Vagina (tissue), 2 donors: ENCODE measurements around the gene COL25A1. TPM values are rescaled to one million over a fixed set of nuclear protein-coding genes. Genes with fewer than 3 reads are reported as not detected.

ENCODE experiments used
- DNase-seq, 2 donors: peaks; one replicate each; pipeline ENCODE4 v3.0.0-alpha.2; 2017; ENCODE audit errors: extremely low spot score in 2 of 2
- H3K27ac ChIP-seq: fragments of 200-600 bp; sonication (generic); one replicate; pipeline ENCODE4 v1.5.1; 2019
- H3K27me3 ChIP-seq: fragments of 200-600 bp; sonication (generic); one replicate; pipeline ENCODE4 v1.5.1; 2019
- H3K36me3 ChIP-seq, 2 donors: fragments of 200-600 bp; sonication (generic); one replicate each; pipeline ENCODE4 v1.5.1; 2017 to 2019
- H3K4me1 ChIP-seq: fragments of 200-600 bp; sonication (generic); one replicate; pipeline ENCODE4 v1.5.1; 2019
- H3K4me3 ChIP-seq, 2 donors: fragments of 200-600 bp; sonication (generic); 1 replicate in 1 of 2; 2 replicates in 1 of 2; pipeline ENCODE4 v1.5.1; 2016 to 2019
- H3K9me3 ChIP-seq: fragments of 200-600 bp; sonication (generic); one replicate; pipeline ENCODE4 v1.5.1; 2019
- CTCF ChIP-seq, 3 experiments: fragments of 450-650 bp in 2 of 3; fragments of 200-600 bp in 1 of 3; sonication (generic) in 1 of 3; IDR thresholded peaks; one replicate each; pipeline ENCODE4 v1.5.1; 2017 to 2019; ENCODE audit warnings: antibody characterized with exemption in 3 of 3, mild to moderate bottlenecking in 2 of 3, moderate library complexity in 2 of 3
- POLR2A ChIP-seq, 2 donors: fragments of 450-650 bp; IDR thresholded peaks; one replicate each; pipeline ENCODE4 v1.6.1; 2017; ENCODE audit warnings: antibody characterized with exemption in 2 of 2, mild to moderate bottlenecking in 2 of 2, moderate library complexity in 2 of 2
- POLR2AphosphoS5 ChIP-seq, 2 donors: sonication (generic); formaldehyde crosslinking; IDR thresholded peaks; one replicate each; pipeline ENCODE4 v1.9.0; 2017; ENCODE audit warnings: antibody characterized with exemption in 2 of 2, mild to moderate bottlenecking in 2 of 2, low read depth in 1 of 2; ENCODE audit not compliant: insufficient read depth in 1 of 2
- intact Hi-C: fragments of 100-400 bp; cut with DNase I; formaldehyde crosslinking; loops from one replicate; pipeline ENCODE4 v1.15.1; 2023
- total RNA-seq: library from RNA; depleted of rRNA; stranded (reverse); fragments of >200 nt; gene quantifications from one replicate; pipeline ENCODE4 v1.2.3, GENCODE V29; 2016

Gene COL25A1
- total RNA-seq, 1 donor from 2014 or later, result 0.49 TPM

DNA sequence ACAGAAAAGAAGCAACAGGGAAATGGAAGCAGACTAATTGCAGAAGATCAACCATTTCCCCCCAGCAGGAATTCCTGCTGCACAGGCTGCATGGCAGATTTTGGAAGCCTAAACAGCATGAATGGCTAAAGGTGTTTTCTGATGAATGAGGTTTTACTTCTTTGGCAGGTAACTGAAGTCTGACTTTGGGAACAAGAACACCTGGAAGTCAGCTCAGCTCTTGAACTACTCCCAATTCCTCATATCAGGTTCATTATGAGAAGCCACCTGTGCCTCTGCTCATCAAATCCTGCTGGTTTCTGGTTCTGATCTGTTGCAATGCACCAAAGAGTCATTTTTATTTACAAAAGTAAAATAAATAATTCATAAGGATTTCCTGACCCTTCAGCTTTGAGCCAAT is 139.0 kb downstream of the COL25A1 start:
- Histone ChIP-seq H3K27me3 (no peaks in the 10 kb centered on the region), H3K27ac (no peak overlapping the region), H3K9me3 (no peaks in the 10 kb centered on the region), H3K36me3 (no peaks in the 10 kb centered on the region), H3K4me3 (no peak overlapping the region), H3K4me1 (no peaks in the 10 kb centered on the region)
- DNase-seq, result no peak
- intact Hi-C loops, result no loop called here
- TF ChIP-seq POLR2AphosphoS5 (IDR thresholded peaks at IDR 0.05; ENCODE audit: insufficient read depth in 1 of 2, low read depth in 1 of 2), result no peak
- TF ChIP-seq CTCF (IDR thresholded peaks at IDR 0.05), result no peak
- TF ChIP-seq POLR2A (IDR thresholded peaks at IDR 0.05), result no peak

- H3K36me3 ChIP-seq, result no peaks in the 10 kb centered on the region
- DNase-seq, result no peak
- H3K4me1 ChIP-seq, result no peaks in the 10 kb centered on the region
- H3K4me3 ChIP-seq, result no peak overlapping the region
- no peak overlapping the region for H3K27ac ChIP-seq
- TF ChIP-seq CTCF (IDR thresholded peaks at IDR 0.05) (no peak), POLR2A (IDR thresholded peaks at IDR 0.05) (no peak), POLR2AphosphoS5 (IDR thresholded peaks at IDR 0.05; ENCODE audit: insufficient read depth in 1 of 2, low read depth in 1 of 2) (no peak)
- H3K27me3 ChIP-seq, result no peaks in the 10 kb centered on the region
- intact Hi-C loops, result no loop called here
- H3K9me3 ChIP-seq, result no peaks in the 10 kb centered on the region
These were observed 139.7 kb downstream of the COL25A1 start for GRCh38 chr4:109162759-109163158.

GRCh38 chr4:109160494-109160893 is 142.0 kb downstream of the COL25A1 start:
- Histone ChIP-seq H3K27me3 (no peaks in the 10 kb centered on the region), H3K9me3 (no peaks in the 10 kb centered on the region), H3K4me1 (no peaks in the 10 kb centered on the region), H3K36me3 (no peaks in the 10 kb centered on the region), H3K4me3 (no peak overlapping the region), H3K27ac (no peak overlapping the region)
- no peak for DNase-seq
- intact Hi-C loops, result no loop called here
- TF ChIP-seq POLR2A (IDR thresholded peaks at IDR 0.05), result no peak
- TF ChIP-seq POLR2AphosphoS5 (IDR thresholded peaks at IDR 0.05; ENCODE audit: insufficient read depth in 1 of 2, low read depth in 1 of 2), result no peak
- no peak for TF ChIP-seq CTCF (IDR thresholded peaks at IDR 0.05)

- no peaks in the 10 kb centered on the region for H3K9me3 ChIP-seq
- no peak overlapping the region for H3K27ac ChIP-seq
- intact Hi-C loops, result no loop called here
- H3K27me3 ChIP-seq, result no peaks in the 10 kb centered on the region
- H3K36me3 ChIP-seq, result no peaks in the 10 kb centered on the region
- no peaks in the 10 kb centered on the region for H3K4me1 ChIP-seq
- no peak for TF ChIP-seq CTCF (IDR thresholded peaks at IDR 0.05)
- no peak for TF ChIP-seq POLR2AphosphoS5 (IDR thresholded peaks at IDR 0.05; ENCODE audit: insufficient read depth in 1 of 2, low read depth in 1 of 2)
- TF ChIP-seq POLR2A (IDR thresholded peaks at IDR 0.05), result no peak
- no peak overlapping the region for H3K4me3 ChIP-seq
- no peak for DNase-seq
These were observed 144.8 kb downstream of the COL25A1 start for GRCh38 chr4:109157696-109158095.

DNA sequence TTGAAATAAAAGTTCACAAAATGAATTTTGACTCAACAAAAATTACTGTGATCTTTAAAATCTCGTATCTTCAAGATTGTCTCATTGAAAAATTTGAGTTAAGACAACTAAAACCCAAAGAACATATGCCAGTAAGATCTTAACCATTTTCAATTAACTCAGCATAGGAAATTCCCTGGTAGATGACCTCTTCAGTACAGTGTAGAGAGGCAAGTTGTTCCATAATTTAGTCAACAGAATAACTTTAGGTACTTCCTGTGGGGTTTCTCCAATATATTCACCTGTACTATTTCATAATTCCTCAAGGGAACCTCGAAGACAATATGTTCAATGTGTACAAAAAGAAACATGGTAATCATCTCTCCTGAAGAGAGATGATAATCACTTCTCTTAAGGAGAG is 145.3 kb downstream of the COL25A1 start:
- Histone ChIP-seq H3K27ac (no peak overlapping the region), H3K27me3 (no peaks in the 10 kb centered on the region), H3K9me3 (no peaks in the 10 kb centered on the region), H3K36me3 (no peaks in the 10 kb centered on the region), H3K4me3 (no peak overlapping the region), H3K4me1 (no peaks in the 10 kb centered on the region)
- intact Hi-C loops, result no loop called here
- TF ChIP-seq POLR2AphosphoS5 (IDR thresholded peaks at IDR 0.05; ENCODE audit: insufficient read depth in 1 of 2, low read depth in 1 of 2) (no peak), CTCF (IDR thresholded peaks at IDR 0.05) (no peak), POLR2A (IDR thresholded peaks at IDR 0.05) (no peak)
- DNase-seq, result no peak
